ENCODE data around the gene ROR2. TPM values are rescaled to one million over a fixed set of nuclear protein-coding genes. Genes with fewer than 3 reads are reported as not detected.

The ROR2 gene
- total and polyA plus RNA-seq, 7 donors, result 0.46 to 81.7 (median 51.4) TPM

DNA sequence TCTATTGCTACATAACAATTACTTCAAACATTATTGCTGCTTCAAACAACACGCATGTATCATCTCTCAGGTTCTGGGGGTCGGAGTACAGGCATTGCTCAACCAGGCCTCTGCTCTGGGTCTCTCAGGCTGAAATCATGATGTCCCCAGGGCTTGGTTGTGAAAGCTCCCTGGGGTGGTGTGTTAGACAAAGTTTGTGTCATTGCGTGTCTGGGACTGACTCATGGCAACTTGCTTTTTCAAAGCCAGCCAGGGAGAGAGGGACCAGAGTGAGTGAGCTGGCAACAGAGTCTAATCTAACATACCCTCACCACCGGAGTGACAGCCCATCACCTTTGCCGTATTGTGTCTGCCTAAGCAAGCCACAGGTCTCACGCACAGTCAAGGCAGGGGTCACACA is 267.2 kb downstream of the ROR2 start:
- H3K27ac ChIP-seq, result no peak overlapping the region
- no peak for DNase-seq
- no peaks in the 10 kb centered on the region for H3K9me3 ChIP-seq
- H3K27me3 ChIP-seq, result no peaks in the 10 kb centered on the region
- H3K36me3 ChIP-seq, result no peaks in the 10 kb centered on the region
- TF ChIP-seq, protein P1, sequence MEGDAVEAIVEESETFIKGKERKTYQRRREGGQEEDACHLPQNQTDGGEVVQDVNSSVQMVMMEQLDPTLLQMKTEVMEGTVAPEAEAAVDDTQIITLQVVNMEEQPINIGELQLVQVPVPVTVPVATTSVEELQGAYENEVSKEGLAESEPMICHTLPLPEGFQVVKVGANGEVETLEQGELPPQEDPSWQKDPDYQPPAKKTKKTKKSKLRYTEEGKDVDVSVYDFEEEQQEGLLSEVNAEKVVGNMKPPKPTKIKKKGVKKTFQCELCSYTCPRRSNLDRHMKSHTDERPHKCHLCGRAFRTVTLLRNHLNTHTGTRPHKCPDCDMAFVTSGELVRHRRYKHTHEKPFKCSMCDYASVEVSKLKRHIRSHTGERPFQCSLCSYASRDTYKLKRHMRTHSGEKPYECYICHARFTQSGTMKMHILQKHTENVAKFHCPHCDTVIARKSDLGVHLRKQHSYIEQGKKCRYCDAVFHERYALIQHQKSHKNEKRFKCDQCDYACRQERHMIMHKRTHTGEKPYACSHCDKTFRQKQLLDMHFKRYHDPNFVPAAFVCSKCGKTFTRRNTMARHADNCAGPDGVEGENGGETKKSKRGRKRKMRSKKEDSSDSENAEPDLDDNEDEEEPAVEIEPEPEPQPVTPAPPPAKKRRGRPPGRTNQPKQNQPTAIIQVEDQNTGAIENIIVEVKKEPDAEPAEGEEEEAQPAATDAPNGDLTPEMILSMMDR (IDR thresholded peaks at IDR 0.05), result no peak
- TF ChIP-seq POLR2AphosphoS5 (IDR thresholded peaks at IDR 0.05) (no peak), POLR2A (IDR thresholded peaks at IDR 0.05) (no peak), EP300 (IDR thresholded peaks at IDR 0.05) (no peak)
- 83 to 87% methylated on average over 6 of the region's 6 CpGs for WGBS, 2 donors
- peaks cover 0 to 8% (median 4%) of the 10 kb centered on the region in 4 donors for H3K4me1 ChIP-seq
- H3K4me3 ChIP-seq, result no peak overlapping the region
- intact Hi-C loops (cut with DNase I), result loop anchor here (2.0 to 5.0 kb wide), 2 partner anchors 256 to 768 kb away; no protein-coding TSS in a partner anchor

DNA sequence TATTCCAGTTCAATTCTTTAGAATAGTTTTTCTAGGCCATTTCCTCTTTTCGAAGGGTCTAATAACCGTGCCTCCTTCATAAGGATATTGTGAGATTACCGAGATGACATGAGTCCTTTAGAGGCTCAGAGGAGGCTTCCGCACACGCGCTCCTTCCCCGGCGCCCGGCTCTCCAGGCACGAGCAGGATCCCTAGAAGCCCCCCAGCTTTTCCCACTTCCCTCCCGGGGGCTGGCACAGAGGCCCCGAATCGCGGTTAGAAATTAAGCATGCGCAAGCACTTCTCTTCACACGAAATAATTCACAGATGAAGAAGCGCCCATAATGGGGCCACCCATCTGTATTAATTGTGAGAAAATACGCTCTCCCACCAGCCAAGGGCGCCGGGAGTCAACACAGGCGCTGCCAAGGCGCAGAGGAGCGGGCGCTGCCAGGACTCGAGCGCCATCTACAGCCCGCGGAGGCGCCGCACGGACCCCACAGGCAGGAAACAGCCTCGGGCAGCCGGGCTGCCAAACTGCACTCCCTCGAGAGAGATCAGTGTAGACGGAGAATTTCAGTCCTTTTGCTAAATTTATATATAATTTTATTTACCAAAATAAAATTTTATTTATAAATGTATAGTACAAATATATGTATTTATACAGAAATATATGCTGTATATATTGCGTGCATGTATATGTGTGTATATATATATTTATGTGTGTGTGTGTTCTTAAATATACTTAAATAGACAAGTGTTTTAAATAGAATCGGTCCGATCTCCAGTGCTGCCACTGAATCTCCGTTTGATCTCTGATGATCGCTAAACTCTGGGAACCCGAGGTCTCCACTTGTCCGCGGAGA is 268.3 kb downstream of the ROR2 start:
- TF ChIP-seq POLR2AphosphoS5 (IDR thresholded peaks at IDR 0.05), result no peak
- TF ChIP-seq, protein P1 (IDR thresholded peaks at IDR 0.05), result peak; percentile 51 to 88 (median 76)
- peaks cover 0 to 8% (median 4%) of the 10 kb centered on the region in 4 donors for H3K4me1 ChIP-seq
- H3K4me3 ChIP-seq, result peak overlapping the region in 2 of 4 donors; percentile 21 to 22
- no peaks in the 10 kb centered on the region for H3K27me3 ChIP-seq
- no peak overlapping the region for H3K27ac ChIP-seq
- DNase-seq, result peak; percentile 88
- intact Hi-C loops (cut with DNase I), result loop anchor here (1.0 to 5.0 kb wide), 3 partner anchors 254 to 767 kb away; no protein-coding TSS in a partner anchor
- H3K36me3 ChIP-seq, result no peaks in the 10 kb centered on the region
- no peaks in the 10 kb centered on the region for H3K9me3 ChIP-seq
- WGBS, 2 donors, result 31 to 39% methylated on average over 43 of the region's 43 CpGs

DNA sequence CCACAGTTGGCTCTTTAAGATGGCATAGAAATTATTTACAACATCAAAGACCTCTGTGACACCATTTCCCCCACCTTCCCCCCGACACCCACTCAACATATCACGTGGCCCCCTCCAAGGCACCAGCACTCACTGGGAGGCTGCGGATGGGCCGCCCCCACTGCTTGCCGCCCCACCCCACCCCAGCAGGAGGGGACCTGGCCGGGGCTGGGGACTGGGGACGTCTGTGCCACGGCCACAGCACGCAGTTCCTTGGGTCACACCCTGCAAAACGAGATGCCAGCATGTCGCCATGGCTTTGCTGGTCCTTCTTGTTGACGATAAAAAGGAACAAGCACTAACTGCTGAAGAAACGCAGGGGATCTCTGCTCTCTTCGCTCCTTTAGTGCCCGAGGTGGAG is 269.0 kb downstream of the ROR2 start:
- intact Hi-C loops (cut with DNase I), result loop anchor here (1.0 to 5.0 kb wide), 2 partner anchors 254 to 644 kb away; no protein-coding TSS in a partner anchor
- Histone ChIP-seq H3K36me3 (no peaks in the 10 kb centered on the region), H3K27me3 (no peaks in the 10 kb centered on the region), H3K9me3 (no peaks in the 10 kb centered on the region), H3K4me1 (peaks cover 0 to 8% (median 4%) of the 10 kb centered on the region in 4 donors), H3K27ac (no peak overlapping the region), H3K4me3 (no peak overlapping the region)
- no peak for TF ChIP-seq EP300 (IDR thresholded peaks at IDR 0.05)
- TF ChIP-seq, protein P1 (IDR thresholded peaks at IDR 0.05), result no peak
- no peak for TF ChIP-seq POLR2AphosphoS5 (IDR thresholded peaks at IDR 0.05)
- no peak for TF ChIP-seq POLR2A (IDR thresholded peaks at IDR 0.05)
- WGBS, 2 donors, result 85 to 90% methylated on average over 15 of the region's 15 CpGs
- DNase-seq, result no peak

GRCh38 chr9:91680106-91680505 is 269.9 kb downstream of the ROR2 start:
- intact Hi-C loops (cut with DNase I), result loop anchor here (5.0 kb wide), 1 partner anchor 253 kb away; no protein-coding TSS in a partner anchor
- TF ChIP-seq POLR2A (IDR thresholded peaks at IDR 0.05) (no peak), POLR2AphosphoS5 (IDR thresholded peaks at IDR 0.05) (no peak), EP300 (IDR thresholded peaks at IDR 0.05) (no peak)
- TF ChIP-seq, protein P1 (IDR thresholded peaks at IDR 0.05), result no peak
- Histone ChIP-seq H3K27ac (no peak overlapping the region), H3K4me1 (peaks cover 0 to 8% (median 4%) of the 10 kb centered on the region in 4 donors), H3K36me3 (no peaks in the 10 kb centered on the region), H3K4me3 (no peak overlapping the region), H3K27me3 (no peaks in the 10 kb centered on the region), H3K9me3 (no peaks in the 10 kb centered on the region)
- no peak for DNase-seq
- WGBS, 2 donors, result 94 to 96% methylated on average over 9 of the region's 9 CpGs
